K562 (cell line): ENCODE measurements around the gene SLC34A3. TPM values are rescaled to one million over a fixed set of nuclear protein-coding genes. Genes with fewer than 3 reads are reported as not detected.

ENCODE experiments used
- CBX2 ChIP-seq: fragments of 200-600 bp; sonication (generic); IDR thresholded peaks from one replicate; pipeline ENCODE4 v1.6.1; 2012; ENCODE audit warnings: mild to moderate bottlenecking, low read length, inconsistent platforms; ENCODE audit not compliant: insufficient read depth, poor library complexity, severe bottlenecking
- CREB5 ChIP-seq: fragments of 250-450 bp; sonication (Bioruptor Pico); IDR thresholded peaks from 2 replicates; pipeline ENCODE4 v1.5.0; 2020; ENCODE audit warnings: mild to moderate bottlenecking
- GATAD2A ChIP-seq: fragments of 450-650 bp; IDR thresholded peaks from 2 replicates; pipeline ENCODE4 v1.6.1; 2017
- GTF2F1 ChIP-seq: IDR thresholded peaks from 2 replicates; pipeline ENCODE4 v1.6.1; 2011; ENCODE audit warnings: low read depth, low read length, improper control_type of control experiment
- MTA1 ChIP-seq: fragments of 450-650 bp; IDR thresholded peaks from 2 replicates; pipeline ENCODE4 v1.6.1; 2017; ENCODE audit warnings: borderline replicate concordance
- NFIC ChIP-seq: fragments of 450-650 bp; IDR thresholded peaks from 2 replicates; pipeline ENCODE4 v1.6.1; 2017; ENCODE audit warnings: mild to moderate bottlenecking, inconsistent platforms
- NFXL1 ChIP-seq: fragments of 450-650 bp; formaldehyde crosslinking; IDR thresholded peaks from 2 replicates; pipeline ENCODE4 v1.4.0; 2021; ENCODE audit warnings: mild to moderate bottlenecking
- POLR2AphosphoS2 ChIP-seq: IDR thresholded peaks from 2 replicates; pipeline ENCODE4 v1.6.1; 2012; ENCODE audit warnings: low read length, improper control_type of control experiment
- RCOR1 ChIP-seq, 2 experiments: IDR thresholded peaks; 2 replicates each; pipeline ENCODE4 v1.6.1; 2012; ENCODE audit warnings: low read depth in 2 of 2, low read length in 2 of 2, borderline replicate concordance in 1 of 2, improper control_type of control experiment in 1 of 2
- TCF3 ChIP-seq: sonication (generic); formaldehyde crosslinking; IDR thresholded peaks from 2 replicates; pipeline ENCODE4 v1.4.0; 2020; ENCODE audit warnings: mild to moderate bottlenecking, missing genetic modification reagents
- TFAM ChIP-seq: fragments of 250-450 bp; sonication (Bioruptor Pico); conservative IDR thresholded peaks from 2 replicates; pipeline ENCODE4 v1.5.0; 2021; ENCODE audit warnings: mild to moderate bottlenecking, moderate library complexity
- TRIM25 ChIP-seq: fragments of 450-650 bp; IDR thresholded peaks from 2 replicates; pipeline ENCODE4 v1.7.0; 2016; ENCODE audit warnings: borderline replicate concordance
- ZNF253 ChIP-seq: fragments of 250-450 bp; sonication (Bioruptor Pico); conservative IDR thresholded peaks from 2 replicates; pipeline ENCODE4 v1.6.1; 2021; ENCODE audit warnings: mild to moderate bottlenecking
- ZNF282 ChIP-seq: sonication (generic); formaldehyde crosslinking; IDR thresholded peaks from 2 replicates; pipeline ENCODE4 v1.8.1; 2023; ENCODE audit warnings: missing genetic modification reagents
- ZNF324 ChIP-seq: fragments of 250-450 bp; sonication (Bioruptor Pico); IDR thresholded peaks from 2 replicates; pipeline ENCODE4 v1.4.0; 2020; ENCODE audit warnings: mild to moderate bottlenecking
- ZNF407 ChIP-seq: fragments of 450-650 bp; IDR thresholded peaks from 2 replicates; pipeline ENCODE4 v1.6.1; 2016; ENCODE audit warnings: low read depth
- ZNF668 ChIP-seq: fragments of 250-450 bp; sonication (Bioruptor Pico); IDR thresholded peaks from 2 replicates; pipeline ENCODE4 v1.8.0; 2022; ENCODE audit warnings: mild to moderate bottlenecking, inconsistent platforms
- ZNF707 ChIP-seq: fragments of 250-450 bp; sonication (Bioruptor Pico); conservative IDR thresholded peaks from 2 replicates; pipeline ENCODE4 v1.8.0; 2022; ENCODE audit warnings: inconsistent platforms, mild to moderate bottlenecking, moderate library complexity
- polyA plus RNA-seq, 8 experiments: library from polyadenylated mRNA; depleted of rRNA in 4 of 8; stranded (reverse) in 5 of 8; unstranded in 3 of 8; fragments of >200 nt; fragmentation: Nextera tagmentation in 2 of 8; fragmentation: Illumina TruSeq in 1 of 8; extraction: Ambion mirVana in 2 of 8; extraction: Trizol in 1 of 8; gene quantifications; 2 replicates each; pipeline versions ENCODE4 v1.2.1 to v1.2.3, GENCODE V29; 2011 to 2014; ENCODE audit warnings: inconsistent platforms in 1 of 8, missing spikeins in 1 of 8
- total RNA-seq, 7 experiments: library from RNA; depleted of rRNA in 6 of 7; stranded (reverse); fragments of >200 nt in 6 of 7; fragmentation: Illumina TruSeq in 2 of 7; extraction: Trizol in 2 of 7; gene quantifications; 2 replicates each; pipeline versions ENCODE4 v1.2.1 to v1.2.3, GENCODE V29; 2011 to 2021; ENCODE audit warnings: low replicate concordance in 1 of 7

Gene SLC34A3
- total and polyA plus RNA-seq, 9 of the 15 experiments (the other 6 are each of a cell fraction or from before 2014, with no cell fraction given) = not detected

- TF ChIP-seq ZNF407 (no peak), ZNF707 (no peak), ZNF253 (CRISPR knock-in tag) (no peak), CREB5 (CRISPR knock-in tag) (no peak), ZNF282 (CRISPR knock-in tag) (no peak), TCF3 (CRISPR knock-in tag) (no peak), POLR2AphosphoS2 (no peak), GTF2F1 (no peak), TRIM25 (no peak), TFAM (CRISPR knock-in tag) (no peak), ZNF324 (CRISPR knock-in tag) (no peak), NFIC (no peak), RCOR1 (IDR thresholded peaks at IDR 0.05; ENCODE audit: borderline replicate concordance in 1 of 2, low read depth in 2 of 2, low read length in 2 of 2) (no peak), GATAD2A (no peak), MTA1 (no peak), ZNF668 (CRISPR knock-in tag) (no peak), CBX2 (no peak), NFXL1 (CRISPR knock-in tag) (no peak)
Observed at GRCh38 chr9:137217276-137218211, 13.2 kb upstream of the SLC34A3 start (continued).
